Measurements from ENCODE around the gene HRH1.
"Not testable (repeated sequence)": the region's sequence is repeated elsewhere in the genome, so short reads cannot be mapped to it uniquely, and the experiment has no call there.

The HRH1 gene

DNA sequence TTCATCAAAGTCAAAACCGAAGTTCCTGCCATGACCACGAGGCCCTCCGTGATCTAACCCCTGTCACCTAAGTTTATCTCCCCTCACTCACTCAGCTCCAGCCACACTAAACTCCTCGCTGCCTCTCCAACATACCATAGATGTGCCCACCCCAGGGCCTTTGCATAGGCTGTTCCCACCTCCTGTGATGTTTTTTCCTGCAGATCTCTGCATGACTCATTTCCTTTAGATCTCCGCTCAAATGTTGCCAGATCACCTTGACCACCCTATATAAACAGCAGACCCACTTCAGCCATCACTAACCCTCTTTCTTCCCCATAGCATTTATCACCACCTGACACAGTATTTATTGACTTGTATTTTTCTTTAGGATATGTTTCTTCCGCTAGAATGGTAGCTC lies 58.5 kb downstream of the HRH1 start:
- H4K20me1 ChIP-seq (ENCODE audit: insufficient read depth): no peaks in the 10 kb centered on the region
- TF ChIP-seq, protein P1, sequence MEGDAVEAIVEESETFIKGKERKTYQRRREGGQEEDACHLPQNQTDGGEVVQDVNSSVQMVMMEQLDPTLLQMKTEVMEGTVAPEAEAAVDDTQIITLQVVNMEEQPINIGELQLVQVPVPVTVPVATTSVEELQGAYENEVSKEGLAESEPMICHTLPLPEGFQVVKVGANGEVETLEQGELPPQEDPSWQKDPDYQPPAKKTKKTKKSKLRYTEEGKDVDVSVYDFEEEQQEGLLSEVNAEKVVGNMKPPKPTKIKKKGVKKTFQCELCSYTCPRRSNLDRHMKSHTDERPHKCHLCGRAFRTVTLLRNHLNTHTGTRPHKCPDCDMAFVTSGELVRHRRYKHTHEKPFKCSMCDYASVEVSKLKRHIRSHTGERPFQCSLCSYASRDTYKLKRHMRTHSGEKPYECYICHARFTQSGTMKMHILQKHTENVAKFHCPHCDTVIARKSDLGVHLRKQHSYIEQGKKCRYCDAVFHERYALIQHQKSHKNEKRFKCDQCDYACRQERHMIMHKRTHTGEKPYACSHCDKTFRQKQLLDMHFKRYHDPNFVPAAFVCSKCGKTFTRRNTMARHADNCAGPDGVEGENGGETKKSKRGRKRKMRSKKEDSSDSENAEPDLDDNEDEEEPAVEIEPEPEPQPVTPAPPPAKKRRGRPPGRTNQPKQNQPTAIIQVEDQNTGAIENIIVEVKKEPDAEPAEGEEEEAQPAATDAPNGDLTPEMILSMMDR (conservative IDR thresholded peaks at IDR 0.05; ENCODE audit: low read depth, low read length): no peak
- H3K4me2 ChIP-seq: no peak overlapping the region

DNA sequence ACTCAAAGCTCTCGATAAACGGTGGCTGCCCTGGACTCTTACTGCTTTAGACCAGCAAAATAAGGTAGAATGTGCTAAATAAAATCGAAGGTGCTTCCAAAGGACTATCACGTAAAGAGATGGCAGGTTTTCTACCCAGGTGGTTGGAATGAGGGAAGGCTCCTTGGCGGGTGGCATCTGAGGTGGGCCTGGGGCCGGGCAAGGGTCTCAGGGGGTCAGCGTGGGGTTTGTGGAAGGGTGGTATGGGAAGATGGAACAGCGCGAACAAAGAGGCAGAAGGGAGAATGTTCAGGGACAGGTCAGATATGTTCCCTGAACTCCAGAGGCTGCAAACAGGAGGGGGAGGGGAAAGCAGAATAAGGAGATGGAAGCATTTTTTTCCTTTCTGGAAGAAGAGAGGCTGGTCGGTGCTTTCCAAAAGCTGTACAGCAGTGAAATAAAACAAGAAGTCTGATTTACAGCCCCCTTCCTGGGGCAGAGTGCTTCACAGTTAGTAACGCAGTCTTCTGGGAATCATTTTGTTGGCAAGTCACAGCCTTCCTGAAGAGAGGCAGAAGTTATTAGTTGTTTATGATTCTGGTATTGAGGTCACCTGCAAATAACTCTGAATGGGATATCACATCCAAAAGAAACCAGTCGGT lies 59.6 kb downstream of the HRH1 start:
- Histone ChIP-seq H2AFZ (ENCODE audit: low read depth) (no peak overlapping the region), H3K79me2 (ENCODE audit: insufficient read depth, low read depth) (no peaks in the 10 kb centered on the region), H3K27ac (no peak overlapping the region), H3K4me1 (ENCODE audit: low read depth, poor library complexity, severe bottlenecking) (no peaks in the 10 kb centered on the region), H3K36me3 (ENCODE audit: insufficient read depth) (no peaks in the 10 kb centered on the region), H3K9ac (no peak overlapping the region), H3K4me2 (no peak overlapping the region), H4K20me1 (ENCODE audit: insufficient read depth) (no peaks in the 10 kb centered on the region), H3K27me3 (ENCODE audit: insufficient read depth, low read depth) (no peaks in the 10 kb centered on the region), H3K4me3 (IDR thresholded peaks at IDR 0.05; ENCODE audit: insufficient read depth, low read depth, low read length) (no peak overlapping the region)
- TF ChIP-seq, protein P1 (conservative IDR thresholded peaks at IDR 0.05; ENCODE audit: low read depth, low read length): no peak

More for the DNA sequence above, 58.5 kb downstream of the HRH1 start:
- no peaks in the 10 kb centered on the region for H3K36me3 ChIP-seq (ENCODE audit: insufficient read depth)
- H3K4me3 ChIP-seq (IDR thresholded peaks at IDR 0.05; ENCODE audit: insufficient read depth, low read depth, low read length): no peak overlapping the region
- H3K4me1 ChIP-seq (ENCODE audit: low read depth, poor library complexity, severe bottlenecking): no peaks in the 10 kb centered on the region
- H3K27me3 ChIP-seq (ENCODE audit: insufficient read depth, low read depth): no peaks in the 10 kb centered on the region
- no peak overlapping the region for H3K27ac ChIP-seq
- no peak overlapping the region for H2AFZ ChIP-seq (ENCODE audit: low read depth)
- no peak overlapping the region for H3K9ac ChIP-seq
- no peaks in the 10 kb centered on the region for H3K79me2 ChIP-seq (ENCODE audit: insufficient read depth, low read depth)

DNA sequence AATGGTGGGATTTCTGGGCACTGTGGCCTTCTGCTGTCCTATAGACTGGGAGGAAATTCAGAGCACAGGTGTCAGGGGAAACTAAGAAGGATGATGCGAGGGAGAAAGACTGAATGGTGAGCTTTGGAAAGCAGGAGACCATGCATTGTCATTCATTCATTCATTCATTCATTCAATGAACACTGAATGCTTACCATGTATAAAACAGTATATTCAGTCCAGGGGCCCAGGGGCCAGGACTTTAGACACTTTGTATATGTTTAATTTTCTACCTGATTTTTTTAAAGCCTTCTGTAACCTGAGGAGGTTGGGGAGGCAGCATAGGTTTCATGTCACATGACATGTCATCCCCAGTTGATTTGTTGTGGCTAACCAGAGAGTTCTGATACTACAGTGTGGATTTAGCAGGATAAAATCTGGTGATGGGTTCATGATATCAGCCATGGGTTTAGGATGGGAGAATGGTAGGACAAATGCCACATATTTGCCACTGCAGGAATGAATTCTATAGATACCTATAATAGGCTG lies 60.2 kb downstream of the HRH1 start:
- H3K4me1 ChIP-seq (ENCODE audit: low read depth, poor library complexity, severe bottlenecking): no peaks in the 10 kb centered on the region
- H4K20me1 ChIP-seq (ENCODE audit: insufficient read depth): no peaks in the 10 kb centered on the region
- no peaks in the 10 kb centered on the region for H3K36me3 ChIP-seq (ENCODE audit: insufficient read depth)
- H3K9ac ChIP-seq: no peak overlapping the region
- H3K79me2 ChIP-seq (ENCODE audit: insufficient read depth, low read depth): no peaks in the 10 kb centered on the region
- no peak overlapping the region for H3K27ac ChIP-seq
- H3K27me3 ChIP-seq (ENCODE audit: insufficient read depth, low read depth): no peaks in the 10 kb centered on the region
- H3K4me2 ChIP-seq: no peak overlapping the region
- TF ChIP-seq, protein P1 (conservative IDR thresholded peaks at IDR 0.05; ENCODE audit: low read depth, low read length): no peak
- H2AFZ ChIP-seq (ENCODE audit: low read depth): no peak overlapping the region
- no peak overlapping the region for H3K4me3 ChIP-seq (IDR thresholded peaks at IDR 0.05; ENCODE audit: insufficient read depth, low read depth, low read length)

DNA sequence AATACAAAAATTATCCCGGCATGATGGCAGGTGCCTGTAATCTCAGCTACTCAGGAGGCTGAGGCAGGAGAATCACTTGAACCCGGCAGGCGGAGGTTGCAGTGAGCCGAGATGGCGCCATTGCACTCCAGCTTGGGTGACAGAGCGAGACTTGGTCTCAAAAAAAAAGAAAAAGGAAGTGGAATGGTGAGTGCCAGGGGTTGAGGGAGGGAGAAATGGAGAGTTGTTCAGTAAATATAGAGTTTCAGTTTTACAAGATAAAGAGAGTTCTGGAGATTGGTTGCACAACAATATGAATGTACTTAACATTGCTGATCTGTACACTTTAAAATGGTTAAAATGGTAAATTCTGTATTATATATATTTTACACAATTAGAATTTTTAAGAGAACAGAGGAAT lies 63.1 kb downstream of the HRH1 start:
- H3K36me3 ChIP-seq (ENCODE audit: insufficient read depth); H2AFZ ChIP-seq (ENCODE audit: low read depth); H3K79me2 ChIP-seq (ENCODE audit: insufficient read depth, low read depth); H4K20me1 ChIP-seq (ENCODE audit: insufficient read depth); H3K27ac ChIP-seq; H3K9ac ChIP-seq; H3K4me2 ChIP-seq; H3K4me3 ChIP-seq (IDR thresholded peaks at IDR 0.05; ENCODE audit: insufficient read depth, low read depth, low read length); H3K4me1 ChIP-seq (ENCODE audit: low read depth, poor library complexity, severe bottlenecking); H3K27me3 ChIP-seq (ENCODE audit: insufficient read depth, low read depth): not testable (repeated sequence)

DNA sequence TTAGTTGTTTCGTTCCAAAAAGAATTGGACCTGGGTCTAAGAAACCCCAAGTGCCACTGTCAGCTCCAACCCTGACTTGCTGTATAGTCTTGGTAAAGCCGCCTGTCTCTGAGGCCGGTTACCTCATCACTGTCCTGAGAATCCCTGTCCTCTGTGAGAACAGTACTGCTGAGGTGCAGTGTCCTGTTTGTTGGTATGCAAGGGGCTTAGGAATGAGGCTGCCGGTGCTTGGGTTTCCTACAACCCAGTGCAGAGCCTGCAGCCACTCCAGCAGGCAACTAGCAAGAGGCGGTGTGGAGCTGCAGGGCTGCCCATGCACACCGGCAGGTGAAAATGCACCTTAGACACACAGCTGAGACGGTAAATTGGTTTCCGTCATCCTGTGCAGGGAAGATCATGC lies 65.9 kb downstream of the HRH1 start:
- no peaks in the 10 kb centered on the region for H3K27me3 ChIP-seq (ENCODE audit: insufficient read depth, low read depth)
- H3K79me2 ChIP-seq (ENCODE audit: insufficient read depth, low read depth): no peaks in the 10 kb centered on the region
- no peak overlapping the region for H3K4me3 ChIP-seq (IDR thresholded peaks at IDR 0.05; ENCODE audit: insufficient read depth, low read depth, low read length)
- H3K4me2 ChIP-seq: no peak overlapping the region
- H3K27ac ChIP-seq: no peak overlapping the region
- no peak overlapping the region for H3K9ac ChIP-seq
- H3K36me3 ChIP-seq (ENCODE audit: insufficient read depth): no peaks in the 10 kb centered on the region
- TF ChIP-seq, protein P1 (conservative IDR thresholded peaks at IDR 0.05; ENCODE audit: low read depth, low read length): no peak
- no peak overlapping the region for H2AFZ ChIP-seq (ENCODE audit: low read depth)
- H4K20me1 ChIP-seq (ENCODE audit: insufficient read depth): no peaks in the 10 kb centered on the region
- H3K4me1 ChIP-seq (ENCODE audit: low read depth, poor library complexity, severe bottlenecking): no peaks in the 10 kb centered on the region
